ENCODE measurements around the gene RET.

DNA sequence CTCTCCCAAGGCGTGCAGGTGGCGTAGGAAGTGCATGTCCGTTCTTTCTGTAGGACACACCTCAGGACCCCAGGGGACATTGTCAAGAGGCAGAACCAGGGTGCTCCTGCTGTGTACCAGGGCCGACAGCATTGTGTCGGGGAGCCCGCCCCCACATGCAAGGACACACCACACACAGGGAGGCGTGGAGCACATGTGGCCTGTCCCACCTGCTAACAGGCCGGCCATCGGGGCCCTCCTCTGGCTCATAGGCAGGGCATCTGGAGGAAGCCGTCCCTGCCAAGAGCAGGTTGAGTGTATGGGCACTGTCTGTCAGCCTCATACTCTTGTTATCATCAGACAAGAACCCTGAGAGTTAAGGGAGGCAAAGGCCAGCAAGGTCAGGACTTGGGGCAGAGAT lies 12.7 kb downstream of the RET start:
- TF ChIP-seq POLR2A (IDR thresholded peaks at IDR 0.05), result no peak
- TF ChIP-seq, protein P1, sequence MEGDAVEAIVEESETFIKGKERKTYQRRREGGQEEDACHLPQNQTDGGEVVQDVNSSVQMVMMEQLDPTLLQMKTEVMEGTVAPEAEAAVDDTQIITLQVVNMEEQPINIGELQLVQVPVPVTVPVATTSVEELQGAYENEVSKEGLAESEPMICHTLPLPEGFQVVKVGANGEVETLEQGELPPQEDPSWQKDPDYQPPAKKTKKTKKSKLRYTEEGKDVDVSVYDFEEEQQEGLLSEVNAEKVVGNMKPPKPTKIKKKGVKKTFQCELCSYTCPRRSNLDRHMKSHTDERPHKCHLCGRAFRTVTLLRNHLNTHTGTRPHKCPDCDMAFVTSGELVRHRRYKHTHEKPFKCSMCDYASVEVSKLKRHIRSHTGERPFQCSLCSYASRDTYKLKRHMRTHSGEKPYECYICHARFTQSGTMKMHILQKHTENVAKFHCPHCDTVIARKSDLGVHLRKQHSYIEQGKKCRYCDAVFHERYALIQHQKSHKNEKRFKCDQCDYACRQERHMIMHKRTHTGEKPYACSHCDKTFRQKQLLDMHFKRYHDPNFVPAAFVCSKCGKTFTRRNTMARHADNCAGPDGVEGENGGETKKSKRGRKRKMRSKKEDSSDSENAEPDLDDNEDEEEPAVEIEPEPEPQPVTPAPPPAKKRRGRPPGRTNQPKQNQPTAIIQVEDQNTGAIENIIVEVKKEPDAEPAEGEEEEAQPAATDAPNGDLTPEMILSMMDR (IDR thresholded peaks at IDR 0.05), result no peak

All from right lobe of liver (tissue), 4 donors.